ENCODE results near the gene RAE1. TPM values are rescaled to one million over a fixed set of nuclear protein-coding genes. Genes with fewer than 3 reads are reported as not detected.

Gene RAE1
- total RNA-seq, 1 donor from 2014 or later, result 15.3 TPM

DNA sequence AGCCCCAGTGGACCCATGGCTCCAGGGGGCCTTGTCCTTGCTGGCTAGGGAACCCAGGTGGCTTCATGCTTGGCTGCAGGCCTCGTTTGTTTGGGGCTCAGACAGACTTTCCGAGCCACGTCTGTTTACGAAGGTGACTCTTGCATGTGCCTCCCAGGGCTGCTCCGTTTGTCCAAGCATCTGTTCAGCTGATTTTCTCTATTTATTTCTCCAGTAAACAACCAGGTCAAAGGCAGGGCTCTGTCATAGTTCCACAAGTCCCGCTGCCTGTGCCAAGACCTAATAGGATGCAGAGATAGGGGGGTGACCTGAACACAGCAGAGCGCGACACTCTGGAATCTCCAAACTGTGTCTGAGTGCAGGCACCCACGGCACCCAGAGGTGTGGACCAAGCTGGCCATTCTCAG is 34.3 kb upstream of the RAE1 start:
- H3K27me3 ChIP-seq (ENCODE audit: low read depth), result peaks cover 67% of the 10 kb centered on the region
- TF ChIP-seq, protein P1, sequence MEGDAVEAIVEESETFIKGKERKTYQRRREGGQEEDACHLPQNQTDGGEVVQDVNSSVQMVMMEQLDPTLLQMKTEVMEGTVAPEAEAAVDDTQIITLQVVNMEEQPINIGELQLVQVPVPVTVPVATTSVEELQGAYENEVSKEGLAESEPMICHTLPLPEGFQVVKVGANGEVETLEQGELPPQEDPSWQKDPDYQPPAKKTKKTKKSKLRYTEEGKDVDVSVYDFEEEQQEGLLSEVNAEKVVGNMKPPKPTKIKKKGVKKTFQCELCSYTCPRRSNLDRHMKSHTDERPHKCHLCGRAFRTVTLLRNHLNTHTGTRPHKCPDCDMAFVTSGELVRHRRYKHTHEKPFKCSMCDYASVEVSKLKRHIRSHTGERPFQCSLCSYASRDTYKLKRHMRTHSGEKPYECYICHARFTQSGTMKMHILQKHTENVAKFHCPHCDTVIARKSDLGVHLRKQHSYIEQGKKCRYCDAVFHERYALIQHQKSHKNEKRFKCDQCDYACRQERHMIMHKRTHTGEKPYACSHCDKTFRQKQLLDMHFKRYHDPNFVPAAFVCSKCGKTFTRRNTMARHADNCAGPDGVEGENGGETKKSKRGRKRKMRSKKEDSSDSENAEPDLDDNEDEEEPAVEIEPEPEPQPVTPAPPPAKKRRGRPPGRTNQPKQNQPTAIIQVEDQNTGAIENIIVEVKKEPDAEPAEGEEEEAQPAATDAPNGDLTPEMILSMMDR (IDR thresholded peaks at IDR 0.05; ENCODE audit: borderline replicate concordance), result no peak

DNA sequence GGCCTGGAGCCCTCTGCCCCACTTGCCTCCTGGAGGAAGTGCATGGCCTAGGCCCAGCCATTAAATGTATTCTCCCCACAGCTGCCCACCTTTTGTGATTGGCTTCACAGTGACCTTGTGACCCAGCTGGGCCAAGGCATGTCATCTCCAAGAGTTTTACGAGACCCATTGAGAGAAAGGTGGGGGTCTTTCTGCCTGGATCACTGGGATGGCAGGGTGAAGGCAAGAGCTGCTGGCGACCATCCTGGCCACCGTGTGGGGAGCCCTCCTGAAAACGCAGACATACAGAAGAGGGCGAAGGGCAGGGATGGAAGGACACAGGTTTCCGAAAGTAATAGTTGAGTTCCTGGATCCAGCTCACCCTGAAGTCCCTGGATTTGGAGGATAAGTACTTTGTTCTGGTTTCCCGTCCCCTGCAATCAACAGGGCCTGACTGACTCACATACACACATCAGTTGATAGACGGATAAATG is 33.7 kb upstream of the RAE1 start:
- Histone ChIP-seq H3K9me3 (replicated peaks) (no peaks in the 10 kb centered on the region), H3K4me1 (no peaks in the 10 kb centered on the region), H3K4me3 (no peak overlapping the region), H3K36me3 (no peaks in the 10 kb centered on the region), H3K27ac (replicated peaks) (no peak overlapping the region), H3K27me3 (ENCODE audit: low read depth) (peaks cover 67% of the 10 kb centered on the region)
- intact Hi-C loops (cut with micrococcal nuclease), result no loop called here
- TF ChIP-seq, protein P1 (IDR thresholded peaks at IDR 0.05; ENCODE audit: borderline replicate concordance), result no peak
- no peak for DNase-seq

More for the DNA sequence above, 34.3 kb upstream of the RAE1 start:
- DNase-seq, result no peak
- H3K27ac ChIP-seq (replicated peaks), result no peak overlapping the region
- intact Hi-C loops (cut with micrococcal nuclease), result no loop called here
- H3K36me3 ChIP-seq, result no peaks in the 10 kb centered on the region
- H3K4me1 ChIP-seq, result no peaks in the 10 kb centered on the region
- no peaks in the 10 kb centered on the region for H3K9me3 ChIP-seq (replicated peaks)
- H3K4me3 ChIP-seq, result no peak overlapping the region

DNA sequence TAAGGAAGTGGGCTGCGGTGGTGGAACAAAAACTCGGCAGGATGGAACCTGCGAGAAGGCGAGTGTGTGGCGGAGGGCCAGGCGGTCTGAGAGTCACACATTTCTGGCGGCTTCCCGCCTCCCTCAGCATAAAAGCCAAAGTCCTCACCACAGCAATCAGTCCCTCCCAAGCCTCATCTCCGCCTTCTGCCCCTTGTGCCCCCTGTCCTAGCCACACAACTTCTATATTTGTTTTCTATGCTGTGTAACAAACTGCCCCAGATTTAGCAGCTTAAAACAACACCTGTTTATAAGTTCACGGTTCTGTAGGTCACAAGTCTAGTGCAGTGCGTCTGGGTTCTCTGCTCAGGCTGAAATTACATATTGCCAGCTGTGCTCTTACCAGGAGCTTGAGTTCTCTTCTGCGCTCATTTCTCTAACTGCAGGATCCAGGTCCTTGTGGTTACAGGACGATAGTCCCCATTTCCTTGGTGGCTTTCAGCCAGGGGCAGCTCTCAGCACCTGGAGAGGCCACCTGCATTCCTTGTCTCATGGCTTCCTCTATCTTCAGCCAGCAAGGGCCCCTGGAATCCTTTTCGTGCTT is 33.2 kb upstream of the RAE1 start:
- H3K27ac ChIP-seq (replicated peaks), result no peak overlapping the region
- H3K4me3 ChIP-seq, result no peak overlapping the region
- no peak for DNase-seq
- intact Hi-C loops (cut with micrococcal nuclease), result no loop called here
- H3K4me1 ChIP-seq, result no peaks in the 10 kb centered on the region
- H3K36me3 ChIP-seq, result no peaks in the 10 kb centered on the region
- H3K27me3 ChIP-seq (ENCODE audit: low read depth), result peaks cover 67% of the 10 kb centered on the region
- TF ChIP-seq, protein P1 (IDR thresholded peaks at IDR 0.05; ENCODE audit: borderline replicate concordance), result no peak
- H3K9me3 ChIP-seq (replicated peaks), result no peaks in the 10 kb centered on the region

DNA sequence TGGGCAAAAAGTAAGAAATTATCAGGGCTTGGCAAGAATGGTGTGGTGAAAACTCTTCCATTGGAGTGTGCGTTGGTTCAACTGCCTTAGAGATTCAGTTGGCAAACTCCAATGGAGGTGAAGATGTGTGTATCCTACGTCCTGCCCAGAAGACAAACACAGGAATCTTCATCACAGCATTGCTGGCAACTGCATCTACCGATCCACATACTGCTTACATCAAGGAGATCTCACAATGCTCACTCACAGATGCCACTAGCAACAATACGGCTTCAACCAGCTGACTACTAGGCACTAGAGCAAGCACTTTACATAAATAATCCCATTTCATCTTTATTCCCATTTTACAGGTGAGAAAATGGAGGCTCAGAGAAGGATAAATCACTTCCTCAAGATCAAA is 31.5 kb upstream of the RAE1 start:
- H3K27ac ChIP-seq (replicated peaks), result no peak overlapping the region
- DNase-seq, result no peak
- no peaks in the 10 kb centered on the region for H3K4me1 ChIP-seq
- TF ChIP-seq, protein P1 (IDR thresholded peaks at IDR 0.05; ENCODE audit: borderline replicate concordance), result no peak
- no peaks in the 10 kb centered on the region for H3K36me3 ChIP-seq
- H3K4me3 ChIP-seq, result no peak overlapping the region
- intact Hi-C loops (cut with micrococcal nuclease), result no loop called here
- H3K27me3 ChIP-seq (ENCODE audit: low read depth), result peaks cover 67% of the 10 kb centered on the region
- no peaks in the 10 kb centered on the region for H3K9me3 ChIP-seq (replicated peaks)

DNA sequence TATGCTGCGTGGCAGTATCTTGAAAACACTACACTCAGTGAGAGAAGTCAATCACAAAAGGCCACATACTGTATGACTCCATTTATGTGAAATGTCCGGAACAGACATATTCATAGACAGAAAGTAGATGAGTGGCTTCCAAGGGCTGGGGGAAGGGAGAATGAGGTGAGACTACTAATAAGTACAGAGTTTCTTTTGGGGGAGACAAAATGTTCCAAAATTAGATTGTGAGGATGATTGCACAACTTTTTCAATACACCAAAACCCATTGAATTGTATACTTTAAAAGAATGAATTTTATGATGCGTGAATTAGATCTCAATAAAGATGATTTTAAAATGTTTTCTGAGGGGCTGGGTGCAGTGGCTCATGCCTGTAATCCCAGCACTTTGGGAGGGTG is 30.7 kb upstream of the RAE1 start:
- intact Hi-C loops (cut with micrococcal nuclease), result no loop called here
- Histone ChIP-seq H3K36me3 (no peaks in the 10 kb centered on the region), H3K27ac (replicated peaks) (no peak overlapping the region), H3K4me3 (no peak overlapping the region), H3K4me1 (no peaks in the 10 kb centered on the region), H3K27me3 (ENCODE audit: low read depth) (peaks cover 70% of the 10 kb centered on the region), H3K9me3 (replicated peaks) (no peaks in the 10 kb centered on the region)
- TF ChIP-seq, protein P1 (IDR thresholded peaks at IDR 0.05; ENCODE audit: borderline replicate concordance), result no peak
- no peak for DNase-seq

All from left ventricle myocardium inferior (tissue), 1 donor.